HCT116 (cell line): ENCODE measurements around the gene PIGH.
A peak's percentile ranks its signal among the peaks of the same experiment; 100 is the strongest.

Source experiments
- CEBPB ChIP-seq: IDR thresholded peaks from 2 replicates; pipeline ENCODE4 v1.6.1; 2012; ENCODE audit warnings: low read depth
- CTCF ChIP-seq, 3 experiments: fragments of 200-600 bp in 1 of 3; sonication (generic) in 1 of 3; IDR thresholded peaks in 2 of 3; conservative IDR thresholded peaks in 1 of 3; 2 replicates each; pipeline ENCODE4 v1.5.1; 2012 to 2017; ENCODE audit warnings: low read depth in 2 of 3, low read length in 2 of 3, antibody characterized with exemption in 1 of 3, borderline replicate concordance in 1 of 3, control low read depth in 1 of 3, mild to moderate bottlenecking in 1 of 3, mixed read lengths in 1 of 3, mixed run types in 1 of 3, moderate library complexity in 1 of 3; ENCODE audit not compliant: insufficient read depth in 1 of 3
- EGR1 ChIP-seq: IDR thresholded peaks from 2 replicates; pipeline ENCODE4 v1.6.1; 2012; ENCODE audit warnings: low read depth
- EZH2 ChIP-seq: fragments of 200-600 bp; sonication (generic); IDR thresholded peaks from 2 replicates; pipeline ENCODE4 v1.6.1; 2017; ENCODE audit warnings: antibody characterized with exemption, mixed run types
- POLR2A ChIP-seq: IDR thresholded peaks from 2 replicates; pipeline ENCODE4 v1.7.0; 2011; ENCODE audit warnings: borderline replicate concordance; ENCODE audit not compliant: insufficient read depth, insufficient read length; ENCODE audit errors: extremely low read depth
- POLR2AphosphoS5 ChIP-seq: IDR thresholded peaks from 2 replicates; pipeline ENCODE4 v1.6.1; 2011; ENCODE audit warnings: mild to moderate bottlenecking, low read depth, low read length, moderate library complexity
- RAD21 ChIP-seq: IDR thresholded peaks from 2 replicates; pipeline ENCODE4 v1.6.1; 2012; ENCODE audit warnings: low read depth, mild to moderate bottlenecking
- SIN3A ChIP-seq: IDR thresholded peaks from 2 replicates; pipeline ENCODE4 v1.6.1; 2012; ENCODE audit warnings: low read depth
- ZNF274 ChIP-seq: fragments of 200-500 bp; sonication (Bioruptor generic); IDR thresholded peaks from 2 replicates; pipeline ENCODE4 v1.6.1; 2014; ENCODE audit warnings: mild to moderate bottlenecking, low read depth, low read length, inconsistent platforms
- TF ChIP-seq, protein P1 (sequence below): IDR thresholded peaks from 2 replicates; pipeline ENCODE4 v1.6.1; 2012
- TF ChIP-seq, protein P2 (sequence below): IDR thresholded peaks from 2 replicates; pipeline ENCODE4 v1.6.1; 2012; ENCODE audit warnings: low read depth

DNA sequence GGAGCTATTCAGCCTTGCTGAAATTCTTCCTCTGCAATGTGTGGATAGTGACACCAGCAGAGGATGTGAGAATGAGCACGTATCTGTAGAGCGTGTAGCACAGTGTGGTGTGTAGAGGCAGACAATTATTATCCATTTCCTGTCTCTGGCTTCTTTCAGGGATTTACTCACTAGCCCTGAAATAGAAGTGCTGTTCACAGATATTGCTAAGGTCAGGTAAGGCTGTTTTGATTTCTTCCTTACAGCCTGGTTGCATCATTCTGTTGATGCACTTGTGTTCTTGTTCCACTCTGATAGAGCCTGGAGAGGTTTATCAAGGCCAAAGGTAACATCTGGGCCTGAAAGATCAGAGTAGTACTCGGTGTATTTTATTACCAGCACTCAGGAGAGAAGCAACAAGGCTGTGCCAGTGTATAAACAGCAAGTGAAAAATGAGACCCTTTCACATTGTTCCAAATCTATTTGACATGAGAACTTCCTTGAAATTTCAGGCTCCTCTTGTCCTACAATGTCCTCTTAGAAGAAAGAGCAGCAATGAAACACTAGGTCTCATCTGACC is 36.4 kb upstream of the PIGH start:
- TF ChIP-seq, protein P1, sequence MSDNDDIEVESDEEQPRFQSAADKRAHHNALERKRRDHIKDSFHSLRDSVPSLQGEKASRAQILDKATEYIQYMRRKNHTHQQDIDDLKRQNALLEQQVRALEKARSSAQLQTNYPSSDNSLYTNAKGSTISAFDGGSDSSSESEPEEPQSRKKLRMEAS: no peak
- no peak for TF ChIP-seq CTCF (IDR thresholded peaks at IDR 0.05 in 2 of 3, conservative IDR thresholded peaks at IDR 0.05 in 1 of 3; ENCODE audit: borderline replicate concordance in 1 of 3, insufficient read depth in 1 of 3, low read depth in 2 of 3, low read length in 2 of 3)
- TF ChIP-seq CEBPB: peak; percentile 87
- TF ChIP-seq, protein P2, sequence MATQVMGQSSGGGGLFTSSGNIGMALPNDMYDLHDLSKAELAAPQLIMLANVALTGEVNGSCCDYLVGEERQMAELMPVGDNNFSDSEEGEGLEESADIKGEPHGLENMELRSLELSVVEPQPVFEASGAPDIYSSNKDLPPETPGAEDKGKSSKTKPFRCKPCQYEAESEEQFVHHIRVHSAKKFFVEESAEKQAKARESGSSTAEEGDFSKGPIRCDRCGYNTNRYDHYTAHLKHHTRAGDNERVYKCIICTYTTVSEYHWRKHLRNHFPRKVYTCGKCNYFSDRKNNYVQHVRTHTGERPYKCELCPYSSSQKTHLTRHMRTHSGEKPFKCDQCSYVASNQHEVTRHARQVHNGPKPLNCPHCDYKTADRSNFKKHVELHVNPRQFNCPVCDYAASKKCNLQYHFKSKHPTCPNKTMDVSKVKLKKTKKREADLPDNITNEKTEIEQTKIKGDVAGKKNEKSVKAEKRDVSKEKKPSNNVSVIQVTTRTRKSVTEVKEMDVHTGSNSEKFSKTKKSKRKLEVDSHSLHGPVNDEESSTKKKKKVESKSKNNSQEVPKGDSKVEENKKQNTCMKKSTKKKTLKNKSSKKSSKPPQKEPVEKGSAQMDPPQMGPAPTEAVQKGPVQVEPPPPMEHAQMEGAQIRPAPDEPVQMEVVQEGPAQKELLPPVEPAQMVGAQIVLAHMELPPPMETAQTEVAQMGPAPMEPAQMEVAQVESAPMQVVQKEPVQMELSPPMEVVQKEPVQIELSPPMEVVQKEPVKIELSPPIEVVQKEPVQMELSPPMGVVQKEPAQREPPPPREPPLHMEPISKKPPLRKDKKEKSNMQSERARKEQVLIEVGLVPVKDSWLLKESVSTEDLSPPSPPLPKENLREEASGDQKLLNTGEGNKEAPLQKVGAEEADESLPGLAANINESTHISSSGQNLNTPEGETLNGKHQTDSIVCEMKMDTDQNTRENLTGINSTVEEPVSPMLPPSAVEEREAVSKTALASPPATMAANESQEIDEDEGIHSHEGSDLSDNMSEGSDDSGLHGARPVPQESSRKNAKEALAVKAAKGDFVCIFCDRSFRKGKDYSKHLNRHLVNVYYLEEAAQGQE: no peak
- no peak for TF ChIP-seq EZH2
- TF ChIP-seq RAD21: no peak
- no peak for TF ChIP-seq ZNF274
- no peak for TF ChIP-seq SIN3A
- TF ChIP-seq POLR2A: no peak
- TF ChIP-seq POLR2AphosphoS5: no peak
- TF ChIP-seq EGR1: no peak
